Activated T-cell treated with anti-CD3 and anti-CD28 coated beads, Interleukin-2, amount 50 U/mL, for 4 hours (primary cell): ENCODE measurements around the gene ENTHD1. TPM values are rescaled to one million over a fixed set of nuclear protein-coding genes. Genes with fewer than 3 reads are reported as not detected.
"Not testable (repeated sequence)": the region's sequence is repeated elsewhere in the genome, so short reads cannot be mapped to it uniquely, and the experiment has no call there.

Experiments
- ATAC-seq, 2 donors: fragments of 200-7000 bp; cut with Tn5 transposase; one replicate each; pipeline ENCODE4 v1.10.0; 2021
- DNase-seq: peaks from one replicate; pipeline ENCODE4 v3.0.0-alpha.2; 2020
- H3K27me3 Mint-ChIP-seq: one replicate; pipeline ENCODE4 v1.8.0; 2021; ENCODE audit warnings: low read depth, mixed read lengths
- H3K36me3 Mint-ChIP-seq: one replicate; pipeline ENCODE4 v1.8.0; 2022; ENCODE audit warnings: mixed read lengths; ENCODE audit not compliant: insufficient read depth
- H3K4me1 Mint-ChIP-seq: one replicate; pipeline ENCODE4 v1.8.0; 2021; ENCODE audit warnings: low read depth, mixed read lengths
- H3K4me3 Mint-ChIP-seq: one replicate; pipeline ENCODE4 v1.8.0; 2021; ENCODE audit warnings: mild to moderate bottlenecking, moderate library complexity, mixed read lengths
- H3K9me3 Mint-ChIP-seq: one replicate; pipeline ENCODE4 v1.8.0; 2021; ENCODE audit warnings: mixed read lengths
- total RNA-seq, 3 donors: library from RNA; stranded (reverse); gene quantifications; one replicate each; pipeline ENCODE4 v1.2.1, GENCODE V29; 2021

The ENTHD1 gene
- total RNA-seq, 3 donors from 2014 or later: 0.38 to 0.53 (median 0.41) TPM

DNA sequence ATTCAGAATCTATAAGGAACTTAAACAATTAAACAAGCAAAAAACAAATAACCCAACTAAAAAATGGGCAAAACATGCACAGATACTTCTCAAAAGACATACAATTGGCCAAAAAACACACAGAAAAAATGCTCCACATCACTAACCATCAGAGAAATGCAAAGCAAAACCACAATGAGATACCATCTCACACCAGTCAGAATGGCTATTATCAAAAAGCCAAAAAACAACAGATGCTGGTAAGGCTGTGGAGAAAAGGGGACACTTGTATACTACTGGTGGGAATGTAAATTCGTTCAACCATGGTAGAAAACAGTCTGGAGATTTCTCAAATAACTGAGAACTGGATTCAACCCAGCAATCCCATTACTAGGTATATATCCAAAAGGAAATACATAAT is 24.8 kb downstream of the ENTHD1 start:
- ATAC-seq: no peak
- H3K36me3 Mint-ChIP-seq: peaks cover 2% of the 10 kb centered on the region
- peaks cover 2% of the 10 kb centered on the region for H3K9me3 Mint-ChIP-seq
- no peaks in the 10 kb centered on the region for H3K27me3 Mint-ChIP-seq
- no peak overlapping the region for H3K4me3 Mint-ChIP-seq
- peaks cover 10% of the 10 kb centered on the region for H3K4me1 Mint-ChIP-seq
- no peak for DNase-seq

DNA sequence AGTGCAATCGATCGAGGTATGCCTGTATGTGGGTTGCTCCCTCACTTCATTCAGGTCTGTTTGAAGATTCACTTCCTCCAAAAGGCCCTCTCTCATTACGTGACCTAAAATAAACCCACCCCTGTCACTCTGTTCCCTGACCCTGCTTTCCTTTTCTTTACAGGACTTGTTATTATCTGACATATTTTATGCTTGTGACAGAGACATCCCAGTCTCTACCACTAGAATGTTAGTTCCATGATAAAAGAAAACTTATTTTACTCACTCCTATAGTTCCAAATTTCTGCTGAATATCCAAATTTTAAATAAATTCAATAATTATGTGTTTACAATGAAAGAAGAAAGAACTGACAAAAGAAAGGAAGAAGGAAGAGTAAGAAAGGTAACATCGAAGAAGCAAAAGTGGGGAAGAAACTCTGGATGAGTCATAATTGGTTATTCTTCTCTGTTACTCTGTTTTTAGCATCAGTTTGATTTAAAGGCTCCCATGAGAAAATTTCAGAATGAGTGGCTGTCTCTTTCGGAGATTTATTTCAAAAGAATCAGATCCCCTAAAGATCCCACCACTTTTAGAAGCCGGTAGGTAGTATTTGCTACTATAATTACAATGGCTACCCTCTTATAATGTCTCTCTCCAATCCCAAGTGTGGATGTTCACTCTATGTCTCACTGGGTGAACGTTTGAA is 33.5 kb downstream of the ENTHD1 start:
- Mint-ChIP-seq H3K36me3 (no peaks in the 10 kb centered on the region), H3K27me3 (no peaks in the 10 kb centered on the region), H3K4me3 (peak overlapping the region; percentile 33), H3K9me3 (no peaks in the 10 kb centered on the region), H3K4me1 (peaks cover 17% of the 10 kb centered on the region)
- ATAC-seq (peak; percentile 54 to 67), DNase-seq (no peak)

DNA sequence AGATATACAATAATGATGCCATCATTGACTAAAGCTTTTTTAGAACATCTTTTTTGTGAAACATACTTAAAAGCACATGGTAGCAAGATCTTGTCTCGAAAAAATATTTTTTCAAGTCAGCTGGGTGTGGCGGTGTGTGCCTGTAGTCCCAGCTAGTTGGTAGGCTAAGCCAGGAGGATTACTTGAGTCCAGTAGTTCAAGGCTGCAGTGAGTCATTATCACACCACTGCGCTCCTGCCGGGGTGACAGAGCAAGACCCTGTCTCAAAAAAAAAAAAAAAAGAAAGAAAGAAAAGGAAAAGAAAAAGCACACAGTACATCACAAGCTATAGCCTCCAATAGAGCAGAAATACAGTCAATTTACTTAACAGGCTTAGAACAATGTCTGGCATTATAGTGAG is 37.0 kb downstream of the ENTHD1 start:
- H3K9me3 Mint-ChIP-seq: no peaks in the 10 kb centered on the region
- no peaks in the 10 kb centered on the region for H3K36me3 Mint-ChIP-seq
- peaks cover 20% of the 10 kb centered on the region for H3K4me1 Mint-ChIP-seq
- ATAC-seq (no peak), DNase-seq (no peak)
- H3K27me3 Mint-ChIP-seq: no peaks in the 10 kb centered on the region
- H3K4me3 Mint-ChIP-seq: no peak overlapping the region

DNA sequence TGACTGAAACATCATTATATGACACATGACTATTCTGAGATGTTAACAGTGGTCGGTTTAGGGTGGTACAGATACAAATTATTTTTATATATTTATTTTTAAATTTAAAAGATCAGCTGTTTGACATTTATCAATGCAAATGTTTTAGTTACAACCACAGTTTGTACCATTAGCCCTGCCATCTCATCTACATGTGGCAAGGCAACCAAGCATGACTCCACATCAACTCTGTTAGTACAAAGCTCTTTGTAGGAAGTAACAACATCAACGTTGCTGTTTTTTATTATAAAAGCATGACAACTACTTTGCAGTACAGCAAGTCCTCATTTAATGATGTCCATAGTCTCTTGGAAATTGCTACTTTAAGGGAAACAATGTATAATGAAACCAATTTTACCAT is 40.8 kb downstream of the ENTHD1 start:
- H3K4me1 Mint-ChIP-seq: peaks cover 3% of the 10 kb centered on the region
- DNase-seq (no peak), ATAC-seq (no peak)
- H3K36me3 Mint-ChIP-seq: no peaks in the 10 kb centered on the region
- no peak overlapping the region for H3K4me3 Mint-ChIP-seq
- no peaks in the 10 kb centered on the region for H3K27me3 Mint-ChIP-seq
- no peaks in the 10 kb centered on the region for H3K9me3 Mint-ChIP-seq

DNA sequence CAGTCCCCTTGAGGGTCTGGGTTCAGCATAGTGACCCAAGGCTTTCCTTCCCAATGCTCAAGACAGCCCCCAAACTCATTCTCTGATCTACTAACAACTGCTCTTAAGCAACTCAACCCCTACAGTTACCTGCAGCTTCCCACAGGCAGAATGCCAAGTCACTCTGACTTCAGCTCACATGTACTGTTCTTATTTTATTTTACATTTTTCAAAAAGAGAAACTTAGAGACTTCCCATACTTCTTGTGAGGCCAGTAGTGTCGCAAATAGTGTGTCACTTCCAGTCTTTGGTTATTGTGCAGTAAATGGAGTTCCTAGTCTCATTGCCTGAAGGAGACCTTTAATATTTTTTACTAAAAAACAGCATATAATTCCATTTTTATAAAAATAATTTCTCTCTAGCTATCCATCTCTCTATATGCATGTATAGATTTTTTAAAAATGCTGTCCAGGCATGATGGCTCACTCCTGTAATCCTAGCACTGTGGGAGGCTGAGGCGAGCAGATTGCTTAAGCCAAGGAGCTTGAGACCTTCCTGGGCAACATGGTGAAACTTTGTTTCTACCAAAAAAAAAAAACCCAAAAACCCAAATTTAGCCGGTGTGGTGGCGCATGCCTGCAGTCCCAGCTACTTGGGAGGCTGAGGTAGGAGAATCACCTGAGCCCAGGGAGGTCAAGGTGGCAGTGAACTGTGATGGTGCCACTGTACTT is 41.8 kb downstream of the ENTHD1 start:
- Mint-ChIP-seq H3K4me3 (no peak overlapping the region), H3K9me3 (no peaks in the 10 kb centered on the region), H3K36me3 (no peaks in the 10 kb centered on the region), H3K27me3 (no peaks in the 10 kb centered on the region), H3K4me1 (peaks cover 3% of the 10 kb centered on the region)
- DNase-seq (no peak), ATAC-seq (no peak)

DNA sequence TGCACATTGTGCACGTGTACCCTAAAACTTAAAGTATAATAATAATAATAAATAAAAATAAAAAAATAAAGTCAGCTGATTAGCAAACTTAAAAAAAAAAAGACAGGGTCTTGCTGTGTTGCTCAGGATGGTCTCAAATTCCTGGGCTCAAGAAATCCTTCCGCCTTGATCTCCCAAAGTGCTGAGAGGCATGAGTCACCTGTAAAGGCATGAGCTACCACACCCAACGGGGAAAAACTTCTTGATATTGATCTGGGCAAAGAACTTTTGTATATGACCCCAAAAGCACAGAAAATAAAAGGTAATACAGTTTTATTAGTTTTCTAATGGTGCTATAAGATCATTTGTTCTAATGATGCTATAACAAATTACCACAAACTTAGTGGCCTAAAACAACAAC is 46.1 kb downstream of the ENTHD1 start:
- H3K9me3 Mint-ChIP-seq: no peaks in the 10 kb centered on the region
- H3K4me3 Mint-ChIP-seq: no peak overlapping the region
- DNase-seq: no peak
- no peaks in the 10 kb centered on the region for H3K27me3 Mint-ChIP-seq
- ATAC-seq: no peak
- peaks cover 2% of the 10 kb centered on the region for H3K4me1 Mint-ChIP-seq
- no peaks in the 10 kb centered on the region for H3K36me3 Mint-ChIP-seq

DNA sequence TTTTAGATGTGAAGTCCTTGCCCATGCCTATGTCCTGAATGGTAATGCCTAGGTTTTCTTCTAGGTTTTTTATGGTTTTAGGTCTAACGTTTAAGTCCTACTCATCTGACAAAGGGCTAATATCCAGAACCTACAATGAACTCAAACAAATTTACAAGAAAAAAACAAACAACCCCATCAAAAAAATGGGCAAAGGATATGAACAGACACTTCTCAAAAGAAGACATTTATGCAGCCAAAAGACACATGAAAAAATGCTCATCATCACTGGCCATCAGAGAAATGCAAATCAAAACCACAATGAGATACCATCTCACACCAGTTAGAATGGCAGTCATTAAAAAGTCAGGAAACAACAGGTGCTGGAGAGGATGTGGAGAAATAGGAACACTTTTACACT is 47.0 kb downstream of the ENTHD1 start:
- H3K4me3 Mint-ChIP-seq, ATAC-seq, DNase-seq, H3K36me3 Mint-ChIP-seq, H3K4me1 Mint-ChIP-seq, H3K9me3 Mint-ChIP-seq, H3K27me3 Mint-ChIP-seq: not testable (repeated sequence)

DNA sequence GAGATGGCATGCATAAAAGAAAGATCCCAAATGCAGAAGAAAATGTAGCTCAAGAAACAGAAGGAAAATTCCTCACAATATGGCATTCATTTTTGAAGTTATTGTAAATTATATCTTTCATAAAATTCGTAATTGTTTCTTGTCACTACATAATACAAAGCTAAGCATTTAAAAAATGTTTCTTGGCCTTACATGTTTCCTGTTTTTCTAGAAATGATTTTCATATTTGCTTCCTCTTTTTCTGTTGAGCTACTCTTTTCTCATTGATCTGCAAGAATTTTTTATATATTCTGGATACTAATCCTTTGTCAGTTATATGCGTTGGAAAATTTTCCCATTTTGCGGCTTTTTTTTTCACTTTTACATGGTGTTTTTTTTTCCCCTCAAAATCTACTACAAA is 48.0 kb downstream of the ENTHD1 start:
- Mint-ChIP-seq H3K27me3 (no peaks in the 10 kb centered on the region), H3K4me3 (no peak overlapping the region), H3K9me3 (no peaks in the 10 kb centered on the region), H3K36me3 (no peaks in the 10 kb centered on the region), H3K4me1 (peaks cover 6% of the 10 kb centered on the region)
- DNase-seq: no peak
- no peak for ATAC-seq

DNA sequence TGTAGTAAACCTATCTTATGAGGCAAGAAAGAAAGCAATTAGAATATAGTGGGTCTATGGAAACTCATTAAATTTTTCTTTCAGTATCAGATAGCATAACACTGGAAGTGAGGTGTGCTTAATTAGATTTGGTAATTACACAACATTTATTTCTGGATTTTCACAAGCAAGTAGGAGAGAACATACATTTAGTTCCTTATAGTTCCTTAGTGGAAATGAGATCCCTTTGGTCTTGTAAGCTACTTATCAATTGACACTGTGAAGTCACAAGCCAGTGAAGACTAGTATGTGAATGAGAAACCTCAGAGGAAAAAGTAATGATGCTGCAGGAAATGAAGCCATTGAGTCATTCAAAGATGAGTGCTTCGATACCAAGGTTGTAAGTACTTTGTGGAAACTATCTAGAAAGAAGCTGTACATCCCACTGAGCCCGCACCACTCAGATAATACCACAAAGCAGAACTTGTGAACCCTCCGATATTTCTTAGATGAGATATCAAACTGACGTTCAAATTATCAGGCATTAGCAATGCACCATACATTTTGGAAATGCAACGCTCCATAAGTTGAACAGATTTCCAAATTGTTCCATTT is 53.5 kb downstream of the ENTHD1 start:
- peak; percentile 21 for DNase-seq
- no peaks in the 10 kb centered on the region for H3K9me3 Mint-ChIP-seq
- H3K36me3 Mint-ChIP-seq: no peaks in the 10 kb centered on the region
- H3K4me3 Mint-ChIP-seq: no peak overlapping the region
- ATAC-seq: peak; percentile 99 to 100
- H3K27me3 Mint-ChIP-seq: peaks cover 2% of the 10 kb centered on the region
- peaks cover 21% of the 10 kb centered on the region for H3K4me1 Mint-ChIP-seq

DNA sequence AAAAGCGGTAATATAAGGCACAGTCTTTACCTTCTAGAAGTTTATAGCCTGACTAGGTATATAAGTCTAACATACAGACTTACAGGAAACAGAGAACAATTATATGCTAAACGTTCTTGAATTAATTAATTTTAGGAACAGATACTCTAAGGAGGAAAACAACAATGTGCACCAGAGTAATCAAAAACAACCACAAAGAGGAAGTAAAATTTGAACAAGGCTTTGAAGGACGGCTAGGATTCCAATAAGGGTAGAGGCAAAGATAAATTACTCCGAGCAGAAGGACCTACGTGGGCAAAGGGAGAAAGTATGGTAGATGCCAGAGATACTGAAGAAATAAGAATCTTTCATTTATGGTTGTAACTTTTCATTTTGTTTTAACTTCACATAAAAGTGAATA is 54.4 kb downstream of the ENTHD1 start:
- H3K27me3 Mint-ChIP-seq: peaks cover 2% of the 10 kb centered on the region
- no peaks in the 10 kb centered on the region for H3K36me3 Mint-ChIP-seq
- H3K4me1 Mint-ChIP-seq: peaks cover 21% of the 10 kb centered on the region
- ATAC-seq (no peak), DNase-seq (no peak)
- no peaks in the 10 kb centered on the region for H3K9me3 Mint-ChIP-seq
- no peak overlapping the region for H3K4me3 Mint-ChIP-seq

DNA sequence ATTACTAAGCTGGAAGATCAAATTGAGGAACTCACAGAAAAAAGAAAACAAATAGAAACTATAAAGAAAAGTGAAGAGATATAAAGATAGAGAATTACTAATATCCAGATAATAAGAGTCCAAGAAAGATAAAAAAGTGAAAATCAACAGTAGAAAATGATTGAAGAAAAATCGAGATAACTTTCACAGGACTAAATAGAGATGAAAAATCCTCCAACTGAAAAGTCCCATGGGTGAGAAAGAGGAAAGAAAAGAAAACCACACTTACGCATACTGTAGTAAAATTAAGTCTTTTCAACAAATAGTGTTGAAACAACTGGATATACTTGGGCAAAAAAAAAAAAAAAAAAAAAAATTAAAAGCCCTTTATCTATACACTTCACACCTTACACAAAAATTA is 60.0 kb downstream of the ENTHD1 start:
- no peaks in the 10 kb centered on the region for H3K36me3 Mint-ChIP-seq
- DNase-seq (no peak), ATAC-seq (no peak)
- H3K9me3 Mint-ChIP-seq: no peaks in the 10 kb centered on the region
- peaks cover 10% of the 10 kb centered on the region for H3K27me3 Mint-ChIP-seq
- H3K4me1 Mint-ChIP-seq: peaks cover 12% of the 10 kb centered on the region
- H3K4me3 Mint-ChIP-seq: no peak overlapping the region

DNA sequence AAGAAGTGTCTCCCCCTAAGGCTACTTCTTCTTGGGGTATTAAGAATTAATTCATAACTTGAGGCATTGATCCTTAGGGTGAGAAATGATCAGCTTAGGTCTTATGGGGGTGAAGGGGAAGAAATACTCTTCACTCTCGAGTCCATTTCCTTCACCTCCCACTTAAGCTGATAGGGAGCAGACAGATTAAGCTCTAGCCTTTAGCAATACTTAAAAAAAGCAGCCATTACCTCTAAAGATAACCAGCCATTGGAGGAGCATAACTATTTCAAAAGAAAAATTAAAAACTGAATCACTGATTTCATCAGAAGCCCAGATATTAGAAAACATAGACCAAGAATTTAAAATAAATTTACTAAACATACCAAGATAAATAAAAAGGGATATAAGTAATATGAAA is 60.5 kb downstream of the ENTHD1 start:
- Mint-ChIP-seq H3K9me3 (no peaks in the 10 kb centered on the region), H3K4me3 (no peak overlapping the region), H3K36me3 (no peaks in the 10 kb centered on the region), H3K4me1 (peaks cover 14% of the 10 kb centered on the region), H3K27me3 (peaks cover 11% of the 10 kb centered on the region)
- DNase-seq (no peak), ATAC-seq (no peak)

DNA sequence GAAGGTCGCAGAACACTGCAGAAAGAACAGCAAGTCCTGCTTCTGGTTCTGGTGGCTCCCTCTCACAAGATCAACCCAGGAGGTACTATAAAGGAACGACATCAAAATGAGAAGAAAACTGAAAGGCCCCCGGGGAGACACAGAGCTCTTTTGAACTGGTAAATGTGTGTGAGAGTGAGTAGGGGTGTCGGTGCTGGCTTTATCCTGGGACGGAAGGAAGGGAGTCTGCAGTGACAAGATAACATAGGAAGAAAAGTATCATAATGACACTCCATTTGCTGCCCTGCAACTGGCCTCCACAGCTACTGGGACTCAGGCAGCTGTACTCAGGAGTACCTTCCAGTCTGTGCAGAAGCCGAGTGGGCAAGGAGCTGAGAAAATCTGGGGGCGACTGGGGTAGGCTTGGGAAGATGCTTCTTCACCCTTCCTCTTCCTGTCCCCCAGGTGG is 60.9 kb downstream of the ENTHD1 start:
- ATAC-seq (no peak), DNase-seq (no peak)
- H3K4me3 Mint-ChIP-seq: peak overlapping the region; percentile 37
- no peaks in the 10 kb centered on the region for H3K36me3 Mint-ChIP-seq
- H3K4me1 Mint-ChIP-seq: peaks cover 14% of the 10 kb centered on the region
- peaks cover 11% of the 10 kb centered on the region for H3K27me3 Mint-ChIP-seq
- no peaks in the 10 kb centered on the region for H3K9me3 Mint-ChIP-seq

DNA sequence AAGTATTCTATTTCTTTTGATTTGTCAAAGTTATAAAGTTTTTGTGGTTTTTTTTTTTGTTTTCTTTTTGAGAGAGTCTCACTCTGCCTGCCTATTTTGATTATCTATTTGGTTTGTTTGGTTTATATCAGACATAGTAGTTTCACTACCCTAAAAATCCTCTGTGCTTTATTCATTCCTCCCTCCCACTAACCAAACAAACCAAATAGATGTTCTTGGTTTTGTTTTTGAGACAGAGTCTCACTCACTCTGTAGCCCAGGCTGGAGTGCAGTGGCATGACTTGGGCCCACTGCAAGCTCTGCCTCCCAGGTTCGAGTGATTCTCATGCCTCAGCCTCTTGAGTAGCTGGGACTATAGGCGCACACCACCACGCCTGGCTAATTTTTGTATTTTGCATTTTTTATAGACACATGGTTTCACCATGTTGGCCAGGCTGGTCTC is 67.9 kb downstream of the ENTHD1 start:
- Mint-ChIP-seq H3K4me3 (no peak overlapping the region), H3K27me3 (peaks cover 5% of the 10 kb centered on the region), H3K36me3 (no peaks in the 10 kb centered on the region), H3K9me3 (no peaks in the 10 kb centered on the region), H3K4me1 (peaks cover 7% of the 10 kb centered on the region)
- DNase-seq (no peak), ATAC-seq (peak in 1 of 2 donors; percentile 37)

DNA sequence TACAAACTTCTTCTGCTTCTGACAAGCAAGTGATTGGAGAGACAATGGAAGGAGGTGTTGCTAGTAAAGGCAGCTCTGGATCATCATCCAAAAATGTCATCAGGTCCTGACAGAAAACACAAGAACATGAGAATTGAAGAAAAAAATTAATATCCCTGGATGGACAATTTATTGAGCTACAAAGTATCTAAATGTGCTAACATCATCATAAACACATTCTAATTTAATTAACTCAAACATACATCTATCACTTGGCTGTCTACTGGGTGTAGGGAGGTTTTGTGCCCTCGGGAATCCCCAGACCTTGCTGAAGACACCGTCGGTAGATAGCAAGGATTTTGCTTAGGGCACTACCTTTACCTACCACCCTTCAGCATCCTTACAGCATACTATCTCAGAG is 72.6 kb downstream of the ENTHD1 start:
- H3K27me3 Mint-ChIP-seq: no peaks in the 10 kb centered on the region
- ATAC-seq: no peak
- H3K4me1 Mint-ChIP-seq: peaks cover 4% of the 10 kb centered on the region
- DNase-seq: no peak
- H3K4me3 Mint-ChIP-seq: no peak overlapping the region
- no peaks in the 10 kb centered on the region for H3K36me3 Mint-ChIP-seq
- H3K9me3 Mint-ChIP-seq: no peaks in the 10 kb centered on the region
